ENCODE measurements around the gene CD38.

GRCh38 chr4:15765910-15766697 is 12.0 kb upstream of the CD38 start:
- no peak for TF ChIP-seq ZFX (IDR thresholded peaks at IDR 0.05; ENCODE audit: borderline replicate concordance)
- TF ChIP-seq, protein P1, sequence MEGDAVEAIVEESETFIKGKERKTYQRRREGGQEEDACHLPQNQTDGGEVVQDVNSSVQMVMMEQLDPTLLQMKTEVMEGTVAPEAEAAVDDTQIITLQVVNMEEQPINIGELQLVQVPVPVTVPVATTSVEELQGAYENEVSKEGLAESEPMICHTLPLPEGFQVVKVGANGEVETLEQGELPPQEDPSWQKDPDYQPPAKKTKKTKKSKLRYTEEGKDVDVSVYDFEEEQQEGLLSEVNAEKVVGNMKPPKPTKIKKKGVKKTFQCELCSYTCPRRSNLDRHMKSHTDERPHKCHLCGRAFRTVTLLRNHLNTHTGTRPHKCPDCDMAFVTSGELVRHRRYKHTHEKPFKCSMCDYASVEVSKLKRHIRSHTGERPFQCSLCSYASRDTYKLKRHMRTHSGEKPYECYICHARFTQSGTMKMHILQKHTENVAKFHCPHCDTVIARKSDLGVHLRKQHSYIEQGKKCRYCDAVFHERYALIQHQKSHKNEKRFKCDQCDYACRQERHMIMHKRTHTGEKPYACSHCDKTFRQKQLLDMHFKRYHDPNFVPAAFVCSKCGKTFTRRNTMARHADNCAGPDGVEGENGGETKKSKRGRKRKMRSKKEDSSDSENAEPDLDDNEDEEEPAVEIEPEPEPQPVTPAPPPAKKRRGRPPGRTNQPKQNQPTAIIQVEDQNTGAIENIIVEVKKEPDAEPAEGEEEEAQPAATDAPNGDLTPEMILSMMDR (IDR thresholded peaks at IDR 0.05): no peak

Measured in 22Rv1 (cell line).